Loucy (cell line): ENCODE results near the gene NLRP6.

Experiments
- H2AFZ ChIP-seq: fragments of 200-600 bp; sonication (generic); 2 replicates; pipeline ENCODE4 v1.6.0; 2016; ENCODE audit warnings: antibody characterized with exemption, mild to moderate bottlenecking, low read length, moderate library complexity
- H3F3A ChIP-seq: fragments of 200-600 bp; 2 replicates; pipeline ENCODE4 v1.6.0; 2016; ENCODE audit warnings: antibody characterized with exemption, low read depth, mild to moderate bottlenecking
- H3K27me3 ChIP-seq: fragments of 200-600 bp; sonication (generic); 2 replicates; pipeline ENCODE4 v1.6.1; 2014; ENCODE audit warnings: low read length, mild to moderate bottlenecking; ENCODE audit not compliant: insufficient read depth, poor library complexity, severe bottlenecking
- H3K36me3 ChIP-seq: fragments of 200-600 bp; sonication (generic); 2 replicates; pipeline ENCODE4 v1.6.1; 2016; ENCODE audit warnings: low read length; ENCODE audit not compliant: insufficient read depth
- H3K4me1 ChIP-seq: fragments of 200-600 bp; sonication (generic); 2 replicates; pipeline ENCODE4 v1.5.1; 2014; ENCODE audit warnings: low read length, mild to moderate bottlenecking; ENCODE audit not compliant: insufficient read depth, poor library complexity, severe bottlenecking
- H3K4me2 ChIP-seq: fragments of 200-600 bp; sonication (generic); 2 replicates; pipeline ENCODE4 v1.6.0; 2014; ENCODE audit warnings: antibody characterized with exemption, low read length, low read depth, mild to moderate bottlenecking; ENCODE audit not compliant: poor library complexity, severe bottlenecking
- H3K4me3 ChIP-seq: fragments of 200-600 bp; sonication (generic); 2 replicates; pipeline ENCODE4 v1.5.1; 2014; ENCODE audit warnings: low read length, mild to moderate bottlenecking, mixed read lengths; ENCODE audit not compliant: poor library complexity, severe bottlenecking
- H3K79me2 ChIP-seq: fragments of 200-600 bp; sonication (generic); 2 replicates; pipeline ENCODE4 v1.6.1; 2014; ENCODE audit warnings: low read length; ENCODE audit not compliant: insufficient read depth
- H3K9ac ChIP-seq: fragments of 200-600 bp; sonication (generic); 2 replicates; pipeline ENCODE4 v1.6.0; 2014; ENCODE audit warnings: mild to moderate bottlenecking, low read depth, low read length, moderate library complexity; ENCODE audit not compliant: poor library complexity, severe bottlenecking
- H3K9me2 ChIP-seq: fragments of 200-600 bp; sonication (generic); replicated peaks from 2 replicates; pipeline ENCODE4 v1.6.1; 2016; ENCODE audit warnings: low read depth, low read length, mixed read lengths
- H3K9me3 ChIP-seq: fragments of 200-600 bp; sonication (generic); 2 replicates; pipeline ENCODE4 v1.6.1; 2014; ENCODE audit warnings: mild to moderate bottlenecking, antibody characterized with exemption, low read length, low read depth; ENCODE audit not compliant: insufficient read depth
- H4K20me1 ChIP-seq: fragments of 200-600 bp; sonication (generic); 2 replicates; pipeline ENCODE4 v1.6.0; 2014; ENCODE audit warnings: antibody characterized with exemption, low read length, mild to moderate bottlenecking; ENCODE audit not compliant: insufficient read depth, poor library complexity, severe bottlenecking
- CTCF ChIP-seq: fragments of 200-600 bp; sonication (generic); conservative IDR thresholded peaks from 2 replicates; pipeline ENCODE4 v1.5.1; 2014; ENCODE audit warnings: mild to moderate bottlenecking, antibody characterized with exemption, low read length
- EZH2phosphoT487 ChIP-seq: fragments of 200-600 bp; IDR thresholded peaks from 2 replicates; pipeline ENCODE4 v1.6.1; 2018; ENCODE audit warnings: antibody characterized with exemption, mild to moderate bottlenecking, moderate library complexity, borderline replicate concordance

Gene NLRP6

GRCh38 chr11:287821-288477, 9.7 kb downstream of the NLRP6 start:
- TF ChIP-seq EZH2phosphoT487: no peak
- TF ChIP-seq CTCF: no peak
- Histone ChIP-seq H3K36me3 (no peaks in the 10 kb centered on the region), H3K27me3 (no peaks in the 10 kb centered on the region), H3K9me2 (no peaks in the 10 kb centered on the region), H2AFZ (peak overlapping the region; percentile 82), H3K9me3 (no peaks in the 10 kb centered on the region), H3F3A (no peaks in the 10 kb centered on the region), H4K20me1 (peaks cover 3% of the 10 kb centered on the region), H3K9ac (peak overlapping the region; percentile 93), H3K79me2 (peaks cover 37% of the 10 kb centered on the region; the same call in 1 of the 2 replicates), H3K4me2 (peak overlapping the region; percentile 97), H3K4me1 (peaks cover 40% of the 10 kb centered on the region), H3K4me3 (peak overlapping the region; percentile 93)

- Histone ChIP-seq H3K36me3 (no peaks in the 10 kb centered on the region; the same call in 1 of the 2 replicates), H3K27me3 (no peaks in the 10 kb centered on the region), H3K4me2 (peak within 1 kb of the TSS; percentile 98), H3K4me1 (peaks cover 40% of the 10 kb centered on the region), H3K9me2 (no peaks in the 10 kb centered on the region), H3F3A (no peaks in the 10 kb centered on the region), H2AFZ (peak within 1 kb of the TSS; percentile 82), H3K9ac (peak within 1 kb of the TSS; percentile 93), H3K4me3 (peak within 1 kb of the TSS; percentile 93), H3K79me2 (peaks cover 37% of the 10 kb centered on the region; the same call in 1 of the 2 replicates), H4K20me1 (peaks cover 3% of the 10 kb centered on the region), H3K9me3 (no peaks in the 10 kb centered on the region)
- TF ChIP-seq CTCF: no peak
- no peak for TF ChIP-seq EZH2phosphoT487
Measured at GRCh38 chr11:288478-289397, 10.5 kb downstream of the NLRP6 start, which contains the start of gene PGGHG. Gene PGGHG, plus strand, starts transcription at chr11:289126. Its CDS starts 691 bp downstream, at chr11:289817.

- Histone ChIP-seq H3K4me1 (peaks cover 40% of the 10 kb centered on the region), H4K20me1 (peaks cover 3% of the 10 kb centered on the region), H3F3A (no peaks in the 10 kb centered on the region), H3K9me2 (no peaks in the 10 kb centered on the region), H3K36me3 (no peaks in the 10 kb centered on the region; the same call in 1 of the 2 replicates), H2AFZ (no peak overlapping the region), H3K9me3 (no peaks in the 10 kb centered on the region), H3K79me2 (peaks cover 37% of the 10 kb centered on the region; the same call in 1 of the 2 replicates), H3K9ac (peak overlapping the region; percentile 76), H3K4me2 (peak overlapping the region; percentile 98), H3K4me3 (peak overlapping the region; percentile 93), H3K27me3 (no peaks in the 10 kb centered on the region)
- TF ChIP-seq CTCF (no peak), EZH2phosphoT487 (no peak)
Measured at GRCh38 chr11:289398-289711, 11.1 kb downstream of the NLRP6 start.
